T-helper 17 cell (primary cell): Measurements from ENCODE around the gene SLC24A3. TPM values are rescaled to one million over a fixed set of nuclear protein-coding genes. Genes with fewer than 3 reads are reported as not detected.

Experiments
- ATAC-seq: fragments of 150-1000 bp; cut with Tn5 transposase; 2 replicates; pipeline ENCODE4 v1.10.0; 2021; ENCODE audit warnings: mild to moderate bottlenecking, moderate library complexity
- DNase-seq, 3 donors: peaks; one replicate each; pipeline versions ENCODE4 v3.0.0 to v3.0.0-alpha.2; 2020 to 2021
- H3K9me3 ChIP-seq: one replicate; pipeline ENCODE4 v1.7.0; 2013; ENCODE audit warnings: low read length, mild to moderate bottlenecking; ENCODE audit not compliant: control insufficient read depth, poor library complexity, severe bottlenecking
- H3K27ac Mint-ChIP-seq: one replicate; pipeline ENCODE4 v1.8.0; 2022; ENCODE audit warnings: mild to moderate bottlenecking, moderate library complexity, mixed read lengths
- H3K27me3 Mint-ChIP-seq: one replicate; pipeline ENCODE4 v1.8.0; 2022; ENCODE audit warnings: mixed read lengths
- H3K36me3 Mint-ChIP-seq: one replicate; pipeline ENCODE4 v1.8.0; 2022; ENCODE audit warnings: low read depth, mixed read lengths
- H3K4me1 Mint-ChIP-seq: one replicate; pipeline ENCODE4 v1.8.0; 2022; ENCODE audit warnings: mild to moderate bottlenecking, mixed read lengths
- H3K4me3 Mint-ChIP-seq: one replicate; pipeline ENCODE4 v1.8.0; 2022; ENCODE audit warnings: mild to moderate bottlenecking, moderate library complexity, mixed read lengths
- total RNA-seq, 4 donors: library from RNA in 2 of 4; stranded (reverse) in 2 of 4; gene quantifications; one replicate each; pipeline ENCODE4 v1.2.3 and lab custom pipeline; 2022 to 2026

The SLC24A3 gene
- total RNA-seq, 2 donors from 2014 or later: 0.37 to 6.1 TPM

DNA sequence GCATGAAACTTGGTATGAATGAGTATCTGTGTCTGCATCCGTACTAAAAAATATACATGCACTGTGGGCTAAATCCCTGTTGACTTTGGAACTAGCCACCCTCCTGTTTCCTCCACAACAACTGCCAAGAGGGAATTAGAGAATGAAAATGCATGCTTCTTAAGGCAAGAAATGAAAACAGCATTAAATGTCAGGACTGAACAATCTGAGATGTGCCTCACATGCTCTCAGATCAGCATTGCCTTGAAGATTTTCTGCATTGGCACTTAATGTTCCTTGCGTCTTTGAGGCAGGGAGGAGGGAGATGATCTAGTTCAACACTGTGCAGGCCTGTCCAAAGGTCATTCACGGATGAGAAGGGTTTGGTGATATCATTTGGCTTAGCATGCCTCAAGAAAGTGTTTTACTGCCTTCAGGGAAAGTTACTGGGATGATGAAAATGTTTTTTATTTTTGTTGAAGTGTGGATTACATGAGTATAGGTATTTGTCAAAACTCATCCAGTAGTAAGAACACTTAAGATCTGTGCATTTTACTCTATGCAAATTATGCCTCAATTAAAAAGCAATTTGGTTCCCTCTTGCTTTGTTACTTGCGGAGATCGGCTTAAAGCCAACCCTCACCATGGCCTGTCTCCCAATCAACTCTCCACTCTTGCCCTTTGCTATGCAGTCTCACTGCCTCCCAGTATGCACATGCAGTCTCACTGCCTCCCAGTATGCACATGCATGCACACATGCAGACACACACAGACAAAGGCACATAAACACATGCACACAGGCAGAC lies 498.1 kb downstream of the SLC24A3 start:
- Mint-ChIP-seq H3K27me3 (peaks cover 10% of the 10 kb centered on the region), H3K36me3 (no peaks in the 10 kb centered on the region), H3K4me3 (no peak overlapping the region), H3K27ac (no peak overlapping the region), H3K4me1 (no peaks in the 10 kb centered on the region)
- no peaks in the 10 kb centered on the region for H3K9me3 ChIP-seq
- ATAC-seq (no peak), DNase-seq (no peak)

DNA sequence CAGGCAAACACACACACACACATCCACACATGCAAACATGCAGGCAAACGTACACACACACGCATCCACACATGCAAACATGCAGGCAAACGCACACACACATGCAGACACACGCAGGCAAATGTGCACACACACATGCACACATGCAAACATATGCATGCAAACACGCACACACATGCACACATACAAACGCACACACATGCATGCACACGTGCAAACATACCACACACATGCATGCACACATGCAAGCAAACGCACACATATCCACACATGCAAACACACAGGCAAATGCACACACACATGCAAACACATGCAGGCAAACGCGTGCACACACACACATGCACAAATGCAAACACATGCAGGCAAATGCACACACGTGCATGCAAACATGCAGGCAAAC lies 498.7 kb downstream of the SLC24A3 start:
- Mint-ChIP-seq H3K27me3 (peaks cover 10% of the 10 kb centered on the region), H3K4me1 (no peaks in the 10 kb centered on the region), H3K4me3 (no peak overlapping the region), H3K36me3 (no peaks in the 10 kb centered on the region), H3K27ac (no peak overlapping the region)
- DNase-seq: no peak
- no peak for ATAC-seq
- H3K9me3 ChIP-seq: no peaks in the 10 kb centered on the region

GRCh38 chr20:19712721-19713260 lies 500.3 kb downstream of the SLC24A3 start:
- Mint-ChIP-seq H3K27me3 (peaks cover 10% of the 10 kb centered on the region), H3K4me1 (no peaks in the 10 kb centered on the region), H3K36me3 (no peaks in the 10 kb centered on the region), H3K4me3 (no peak overlapping the region), H3K27ac (no peak overlapping the region)
- ATAC-seq: no peak
- DNase-seq: no peak
- H3K9me3 ChIP-seq: no peaks in the 10 kb centered on the region

GRCh38 chr20:19713822-19714578 lies 501.6 kb downstream of the SLC24A3 start:
- Mint-ChIP-seq H3K4me1 (no peaks in the 10 kb centered on the region), H3K27ac (no peak overlapping the region), H3K36me3 (no peaks in the 10 kb centered on the region), H3K27me3 (peaks cover 2% of the 10 kb centered on the region), H3K4me3 (no peak overlapping the region)
- no peaks in the 10 kb centered on the region for H3K9me3 ChIP-seq
- DNase-seq (no peak), ATAC-seq (no peak)

- no peaks in the 10 kb centered on the region for H3K36me3 Mint-ChIP-seq
- H3K27me3 Mint-ChIP-seq: no peaks in the 10 kb centered on the region
- H3K4me1 Mint-ChIP-seq: no peaks in the 10 kb centered on the region
- no peak for ATAC-seq
- DNase-seq: no peak
- H3K4me3 Mint-ChIP-seq: no peak overlapping the region
- H3K9me3 ChIP-seq: no peaks in the 10 kb centered on the region
- H3K27ac Mint-ChIP-seq: no peak overlapping the region
Observed at GRCh38 chr20:19714579-19714840, 502.1 kb downstream of the SLC24A3 start.

- no peak for DNase-seq
- no peak overlapping the region for H3K4me3 Mint-ChIP-seq
- no peaks in the 10 kb centered on the region for H3K36me3 Mint-ChIP-seq
- no peak overlapping the region for H3K27ac Mint-ChIP-seq
- no peaks in the 10 kb centered on the region for H3K9me3 ChIP-seq
- no peaks in the 10 kb centered on the region for H3K4me1 Mint-ChIP-seq
- ATAC-seq: no peak
- H3K27me3 Mint-ChIP-seq: no peaks in the 10 kb centered on the region
Observed at GRCh38 chr20:19715986-19716385, 503.5 kb downstream of the SLC24A3 start.

- DNase-seq (no peak), ATAC-seq (no peak)
- no peaks in the 10 kb centered on the region for H3K27me3 Mint-ChIP-seq
- no peaks in the 10 kb centered on the region for H3K9me3 ChIP-seq
- H3K4me3 Mint-ChIP-seq: no peak overlapping the region
- H3K4me1 Mint-ChIP-seq: no peaks in the 10 kb centered on the region
- H3K36me3 Mint-ChIP-seq: no peaks in the 10 kb centered on the region
- H3K27ac Mint-ChIP-seq: no peak overlapping the region
Observed at GRCh38 chr20:19718880-19719279, 506.4 kb downstream of the SLC24A3 start.

DNA sequence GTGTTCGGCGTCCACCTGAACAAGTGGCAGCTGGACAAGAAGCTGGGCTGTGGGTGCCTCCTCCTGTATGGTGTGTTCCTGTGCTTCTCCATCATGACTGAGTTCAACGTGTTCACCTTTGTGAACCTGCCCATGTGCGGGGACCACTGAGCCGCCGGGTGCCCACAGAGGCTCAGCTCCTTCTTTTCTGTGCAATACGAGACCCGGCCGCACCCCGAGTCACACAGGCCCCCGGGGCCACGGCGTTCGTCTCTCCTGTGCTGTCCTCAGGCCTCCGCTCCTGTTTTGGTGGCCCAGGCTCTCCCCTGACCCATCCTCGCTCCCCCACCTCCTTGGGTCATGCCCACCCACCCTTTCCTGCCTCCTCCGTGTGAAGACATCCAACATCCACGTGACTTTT lies 508.5 kb downstream of the SLC24A3 start:
- H3K4me1 Mint-ChIP-seq: no peaks in the 10 kb centered on the region

GRCh38 chr20:19723051-19723450 lies 510.6 kb downstream of the SLC24A3 start:
- no peaks in the 10 kb centered on the region for H3K9me3 ChIP-seq
- H3K27me3 Mint-ChIP-seq: no peaks in the 10 kb centered on the region
- no peak overlapping the region for H3K4me3 Mint-ChIP-seq
- DNase-seq (no peak), ATAC-seq (no peak)
- H3K27ac Mint-ChIP-seq: no peak overlapping the region
- no peaks in the 10 kb centered on the region for H3K4me1 Mint-ChIP-seq
- H3K36me3 Mint-ChIP-seq: no peaks in the 10 kb centered on the region

More for the DNA sequence above, 508.5 kb downstream of the SLC24A3 start:
- H3K9me3 ChIP-seq: no peaks in the 10 kb centered on the region
- Mint-ChIP-seq H3K4me3 (no peak overlapping the region), H3K36me3 (no peaks in the 10 kb centered on the region), H3K27me3 (no peaks in the 10 kb centered on the region), H3K27ac (no peak overlapping the region)
- ATAC-seq: no peak
- DNase-seq: no peak

DNA sequence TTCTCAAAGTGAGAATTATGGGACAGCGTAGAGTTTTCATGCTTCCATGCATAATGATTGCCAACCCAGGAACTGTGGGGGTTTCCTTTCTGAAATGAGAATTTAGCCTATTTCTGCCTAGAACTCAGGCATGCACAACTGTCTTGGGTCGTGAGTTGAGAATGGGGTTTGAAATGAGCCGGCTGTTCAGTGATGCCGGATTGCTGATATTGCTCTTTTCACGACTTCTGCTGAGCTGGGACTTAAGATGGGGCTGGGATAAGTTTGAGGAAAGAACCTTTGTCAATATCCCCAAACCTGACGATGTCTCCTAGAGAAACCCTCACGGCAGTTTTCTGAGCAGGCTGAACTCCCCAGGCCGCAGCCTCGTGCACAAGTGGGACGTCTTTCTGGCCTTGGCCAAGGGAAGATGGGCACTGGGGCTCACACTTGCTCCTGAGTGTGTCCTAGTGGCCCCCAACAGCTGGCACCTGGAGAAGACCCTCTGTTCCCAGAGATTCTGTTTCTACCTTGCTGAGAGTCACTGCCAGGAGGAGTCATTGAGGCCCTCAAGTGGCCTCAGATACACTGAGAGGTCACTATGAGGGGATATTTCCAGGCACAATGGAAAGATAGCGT lies 511.5 kb downstream of the SLC24A3 start:
- no peaks in the 10 kb centered on the region for H3K36me3 Mint-ChIP-seq
- no peaks in the 10 kb centered on the region for H3K4me1 Mint-ChIP-seq
- no peak overlapping the region for H3K27ac Mint-ChIP-seq
- H3K9me3 ChIP-seq: no peaks in the 10 kb centered on the region
- H3K27me3 Mint-ChIP-seq: no peaks in the 10 kb centered on the region
- DNase-seq (no peak), ATAC-seq (no peak)
- H3K4me3 Mint-ChIP-seq: no peak overlapping the region

GRCh38 chr20:19725373-19725772 lies 512.9 kb downstream of the SLC24A3 start:
- ATAC-seq (no peak), DNase-seq (no peak)
- Mint-ChIP-seq H3K4me3 (no peak overlapping the region), H3K36me3 (no peaks in the 10 kb centered on the region), H3K27ac (no peak overlapping the region), H3K27me3 (peaks cover 11% of the 10 kb centered on the region), H3K4me1 (no peaks in the 10 kb centered on the region)
- no peaks in the 10 kb centered on the region for H3K9me3 ChIP-seq

- H3K4me3 Mint-ChIP-seq: no peak overlapping the region
- ATAC-seq: no peak
- no peak for DNase-seq
- H3K27ac Mint-ChIP-seq: no peak overlapping the region
- no peaks in the 10 kb centered on the region for H3K9me3 ChIP-seq
- no peaks in the 10 kb centered on the region for H3K36me3 Mint-ChIP-seq
- H3K4me1 Mint-ChIP-seq: no peaks in the 10 kb centered on the region
- H3K27me3 Mint-ChIP-seq: peaks cover 11% of the 10 kb centered on the region
Observed at GRCh38 chr20:19725814-19726525, 513.5 kb downstream of the SLC24A3 start.

- H3K4me1 Mint-ChIP-seq: no peaks in the 10 kb centered on the region
Observed at GRCh38 chr20:19727251-19727847, 514.9 kb downstream of the SLC24A3 start.

More at GRCh38 chr20:19727251-19727847, 514.9 kb downstream of the SLC24A3 start:
- Mint-ChIP-seq H3K27me3 (peaks cover 11% of the 10 kb centered on the region), H3K4me3 (no peak overlapping the region), H3K36me3 (no peaks in the 10 kb centered on the region), H3K27ac (no peak overlapping the region)
- DNase-seq (no peak), ATAC-seq (no peak)
- H3K9me3 ChIP-seq: no peaks in the 10 kb centered on the region
